ENCODE results near the gene NLGN4X.

- TF ChIP-seq POLR2A (IDR thresholded peaks at IDR 0.05) = no peak
- no peak for TF ChIP-seq CTCF (IDR thresholded peaks at IDR 0.05)
Measured at GRCh38 chrX:5998901-5999300, 229.8 kb downstream of the NLGN4X start.
